GM21576 (cell line): ENCODE data around the gene PRDM2.

Experiments used
- ATAC-seq: cut with Tn5 transposase; IDR thresholded peaks from one replicate; pipeline ENCODE4 v1.9.1; 2021; ENCODE audit warnings: mild to moderate bottlenecking, moderate library complexity; ENCODE audit not compliant: unreplicated experiment

PRDM2 gene

GRCh38 chr1:13783551-13783950 lies 83.6 kb downstream of the PRDM2 start:
- ATAC-seq = no peak

- ATAC-seq = no peak
These were observed 85.0 kb downstream of the PRDM2 start for GRCh38 chr1:13784971-13785370.

- ATAC-seq = no peak
These were observed 86.6 kb downstream of the PRDM2 start for GRCh38 chr1:13786541-13786940.

GRCh38 chr1:13788795-13789194 lies 88.8 kb downstream of the PRDM2 start:
- ATAC-seq = no peak

GRCh38 chr1:13790290-13791030 lies 90.5 kb downstream of the PRDM2 start:
- no peak for ATAC-seq

GRCh38 chr1:13792419-13792818 lies 92.4 kb downstream of the PRDM2 start:
- ATAC-seq = no peak

- no peak for ATAC-seq
These were observed 93.2 kb downstream of the PRDM2 start for GRCh38 chr1:13793088-13793730.

GRCh38 chr1:13794231-13795187 lies 94.5 kb downstream of the PRDM2 start:
- ATAC-seq = no peak

GRCh38 chr1:13797397-13797796 lies 97.4 kb downstream of the PRDM2 start:
- ATAC-seq = no peak

GRCh38 chr1:13798120-13798519 lies 98.1 kb downstream of the PRDM2 start:
- ATAC-seq = no peak

- no peak for ATAC-seq
These were observed 99.7 kb downstream of the PRDM2 start for GRCh38 chr1:13799502-13800283.

- no peak for ATAC-seq
These were observed 101.2 kb downstream of the PRDM2 start for GRCh38 chr1:13801232-13801631.

- ATAC-seq = no peak
These were observed 101.9 kb downstream of the PRDM2 start for GRCh38 chr1:13801655-13802486.

GRCh38 chr1:13802782-13803545 lies 103.0 kb downstream of the PRDM2 start:
- ATAC-seq = no peak

GRCh38 chr1:13803546-13804239 lies 103.7 kb downstream of the PRDM2 start:
- no peak for ATAC-seq

- no peak for ATAC-seq
These were observed 104.2 kb downstream of the PRDM2 start for GRCh38 chr1:13804240-13804633.

- ATAC-seq = no peak
These were observed 105.4 kb downstream of the PRDM2 start for GRCh38 chr1:13805431-13805830.

GRCh38 chr1:13806108-13806507 lies 106.1 kb downstream of the PRDM2 start:
- no peak for ATAC-seq
